SJSA1 (cell line): Measurements from ENCODE around the gene THSD4. TPM values are rescaled to one million over a fixed set of nuclear protein-coding genes. Genes with fewer than 3 reads are reported as not detected.

Experiments
- DNase-seq, 2 experiments: peaks; one replicate each; pipeline ENCODE4 v3.0.0-alpha.2; 2015 to 2020; ENCODE audit warnings: low spot score in 2 of 2, low read depth in 1 of 2
- H3K27ac ChIP-seq: fragments of 250-450 bp; sonication (Bioruptor Pico); 2 replicates; pipeline ENCODE4 v1.5.1; 2020; ENCODE audit warnings: mild to moderate bottlenecking, moderate library complexity
- H3K27me3 ChIP-seq: fragments of 250-450 bp; sonication (Bioruptor Pico); replicated peaks from 2 replicates; pipeline ENCODE4 v1.5.1; 2020; ENCODE audit warnings: mild to moderate bottlenecking, moderate library complexity
- H3K36me3 ChIP-seq: fragments of 250-450 bp; sonication (Bioruptor Pico); 2 replicates; pipeline ENCODE4 v1.5.1; 2020; ENCODE audit warnings: mild to moderate bottlenecking
- H3K4me1 ChIP-seq: fragments of 250-450 bp; sonication (Bioruptor Pico); replicated peaks from 2 replicates; pipeline ENCODE4 v1.6.1; 2021; ENCODE audit warnings: mild to moderate bottlenecking
- H3K4me3 ChIP-seq: fragments of 250-450 bp; sonication (Bioruptor Pico); 2 replicates; pipeline ENCODE4 v1.5.1; 2020; ENCODE audit warnings: mild to moderate bottlenecking
- H3K9me3 ChIP-seq: fragments of 250-450 bp; sonication (Bioruptor Pico); replicated peaks from 2 replicates; pipeline ENCODE4 v1.5.1; 2020; ENCODE audit warnings: mild to moderate bottlenecking
- total RNA-seq: library from RNA; depleted of rRNA; stranded (reverse); fragments of >200 nt; shearing (Covaris generic); gene quantifications from 2 replicates; pipeline ENCODE4 v1.2.3, GENCODE V29; 2014

Gene THSD4
- total RNA-seq, 1 experiment from 2014 or later: 14.6 TPM

DNA sequence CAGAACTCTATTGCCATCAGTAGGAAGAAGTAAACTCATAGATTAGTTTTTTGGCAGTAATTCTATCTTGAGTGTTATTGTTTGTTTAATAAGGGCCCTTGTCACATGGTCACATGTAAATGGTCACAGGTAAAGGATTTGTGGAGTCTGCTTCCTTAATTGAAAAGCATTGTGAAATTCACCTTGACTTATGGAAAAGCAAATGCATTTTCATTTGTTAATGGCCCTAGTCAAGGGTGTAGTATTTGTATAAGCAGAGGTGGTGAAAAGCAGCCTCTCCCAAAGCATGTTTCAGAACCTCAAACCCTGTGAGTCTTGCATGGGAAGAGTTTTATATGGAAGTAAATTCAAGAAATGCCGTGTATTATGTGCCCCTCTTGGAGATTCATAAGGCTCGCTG, 497.6 kb downstream of the THSD4 start:
- no peak for DNase-seq
- Histone ChIP-seq H3K27me3 (no peaks in the 10 kb centered on the region), H3K27ac (no peak overlapping the region), H3K4me1 (no peaks in the 10 kb centered on the region), H3K4me3 (no peak overlapping the region), H3K36me3 (no peaks in the 10 kb centered on the region), H3K9me3 (no peaks in the 10 kb centered on the region)

DNA sequence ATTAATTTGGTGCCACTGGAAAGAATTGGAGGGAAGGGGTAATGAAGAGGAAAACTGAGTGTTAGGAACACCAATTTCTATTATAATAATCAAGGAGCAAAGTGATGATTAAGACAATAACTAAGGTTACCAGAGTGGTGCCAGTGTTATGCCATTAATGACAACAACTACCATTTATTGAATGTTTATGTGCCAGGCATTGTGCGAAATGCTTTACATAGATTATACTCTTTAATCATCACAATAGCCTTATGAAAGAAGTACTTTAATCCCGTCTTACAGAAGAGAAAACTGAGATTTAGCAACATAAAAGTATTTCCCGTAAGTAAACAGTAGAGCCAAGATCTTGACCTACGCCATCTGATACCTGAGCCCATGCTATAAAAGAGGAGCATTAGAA, 507.8 kb downstream of the THSD4 start:
- Histone ChIP-seq H3K9me3 (no peaks in the 10 kb centered on the region), H3K4me1 (no peaks in the 10 kb centered on the region), H3K27ac (no peak overlapping the region), H3K4me3 (no peak overlapping the region), H3K27me3 (no peaks in the 10 kb centered on the region), H3K36me3 (no peaks in the 10 kb centered on the region)
- DNase-seq: no peak

DNA sequence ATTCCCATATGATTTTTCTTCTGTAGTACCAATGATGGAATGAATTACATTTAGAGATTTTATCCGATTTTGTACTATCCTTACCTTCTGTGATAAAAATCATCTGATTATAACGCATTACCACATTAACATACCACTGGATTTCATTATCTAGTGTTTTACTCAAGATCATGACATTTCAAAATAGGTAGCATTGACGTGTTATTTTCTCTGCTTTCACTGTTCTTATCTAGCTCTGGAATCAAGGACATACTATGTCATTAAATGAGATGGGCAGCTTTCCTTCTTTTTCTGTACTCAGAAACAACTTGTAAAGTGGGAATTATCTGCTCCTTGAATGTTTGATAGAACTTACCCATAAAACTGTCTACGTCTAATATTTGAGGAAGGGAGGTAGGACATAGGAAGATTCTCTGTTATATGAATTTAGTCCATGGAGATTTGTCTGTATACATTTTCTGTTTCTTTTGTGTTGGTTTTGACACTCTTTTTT, 511.4 kb downstream of the THSD4 start:
- Histone ChIP-seq H3K4me1 (peaks cover 5% of the 10 kb centered on the region; the same call in 1 of the 2 replicates), H3K9me3 (no peaks in the 10 kb centered on the region), H3K36me3 (no peaks in the 10 kb centered on the region), H3K4me3 (no peak overlapping the region), H3K27me3 (no peaks in the 10 kb centered on the region), H3K27ac (no peak overlapping the region)
- DNase-seq: no peak

DNA sequence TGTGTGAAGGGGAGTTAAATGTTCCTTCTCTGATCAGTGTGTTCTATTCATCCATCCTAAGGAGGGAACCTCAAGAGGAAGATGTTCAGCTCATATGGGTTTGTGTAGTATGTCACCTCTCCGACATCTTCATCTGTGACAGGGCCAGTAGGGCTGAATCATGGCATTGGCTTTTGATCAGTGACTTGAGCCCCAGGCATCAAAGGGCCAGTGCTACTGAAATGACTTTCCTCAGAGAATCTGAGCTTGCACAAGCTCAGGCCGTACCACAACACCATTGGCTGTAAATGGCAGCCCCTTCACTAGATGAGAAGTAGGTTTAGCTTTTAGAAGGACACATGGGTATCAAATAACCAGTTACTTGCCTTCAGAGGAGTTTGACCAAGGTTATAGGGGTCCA, 511.9 kb downstream of the THSD4 start:
- Histone ChIP-seq H3K9me3 (no peaks in the 10 kb centered on the region), H3K4me1 (peaks cover 5% of the 10 kb centered on the region; the same call in 1 of the 2 replicates), H3K27me3 (no peaks in the 10 kb centered on the region), H3K27ac (no peak overlapping the region), H3K36me3 (no peaks in the 10 kb centered on the region), H3K4me3 (no peak overlapping the region)
- no peak for DNase-seq

DNA sequence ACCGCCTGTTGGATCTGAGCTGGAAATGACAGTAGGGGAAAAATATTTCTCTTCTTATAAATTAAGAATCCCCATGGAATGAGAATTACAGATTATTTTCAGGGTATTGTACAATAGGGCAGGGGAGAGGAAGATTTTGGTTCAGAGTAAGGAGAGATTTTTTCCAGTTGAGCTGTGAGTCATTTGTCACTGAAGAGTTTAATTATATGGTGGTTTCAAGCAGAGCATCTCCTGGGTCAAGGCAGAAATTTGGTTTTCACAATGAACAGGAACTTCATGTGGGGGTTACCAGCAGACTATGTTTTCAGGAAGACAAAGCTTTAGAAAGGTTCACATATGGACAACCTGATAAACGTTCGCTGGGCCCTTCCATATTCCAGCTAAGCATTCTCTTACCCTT, 512.3 kb downstream of the THSD4 start:
- Histone ChIP-seq H3K27me3 (no peaks in the 10 kb centered on the region), H3K4me3 (no peak overlapping the region), H3K9me3 (no peaks in the 10 kb centered on the region), H3K36me3 (no peaks in the 10 kb centered on the region), H3K4me1 (peaks cover 10% of the 10 kb centered on the region), H3K27ac (no peak overlapping the region)
- no peak for DNase-seq

DNA sequence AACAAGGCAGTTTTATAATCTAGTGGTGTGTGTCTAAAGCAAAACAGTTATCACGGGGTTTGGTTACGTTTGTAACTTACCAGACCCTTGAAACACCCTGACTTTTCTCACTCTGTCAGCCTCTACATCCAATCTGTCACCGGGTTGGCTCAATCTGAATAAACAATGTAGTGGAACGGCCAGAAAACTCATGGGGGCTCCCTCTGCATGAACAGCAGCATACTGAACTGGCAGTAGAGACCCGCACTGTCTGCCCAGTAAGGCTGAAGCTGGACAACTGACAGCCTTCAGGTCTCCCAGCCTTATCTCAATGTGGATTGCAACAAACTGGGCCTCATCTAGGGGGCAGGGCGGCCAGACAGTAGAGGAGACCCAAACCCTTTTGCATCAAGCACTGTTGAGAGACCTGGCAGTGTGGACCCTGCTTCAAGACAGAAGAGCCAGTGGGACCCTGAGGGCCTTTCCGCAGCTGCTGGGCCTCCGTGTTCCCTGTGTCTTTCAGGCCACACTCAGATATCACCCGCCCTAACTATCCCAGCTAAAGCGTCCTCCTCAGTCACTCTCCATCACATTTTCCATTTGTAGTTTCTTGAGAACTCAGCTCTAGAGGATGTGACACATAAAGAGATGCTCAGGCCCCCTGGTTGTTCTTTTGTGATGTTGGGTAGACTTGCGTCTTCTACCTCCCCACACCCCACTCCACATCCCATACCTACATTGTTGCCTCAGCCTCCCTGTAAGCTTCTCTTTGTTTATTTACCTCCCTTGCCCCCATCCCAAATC, 513.9 kb downstream of the THSD4 start:
- no peaks in the 10 kb centered on the region for H3K36me3 ChIP-seq
- no peaks in the 10 kb centered on the region for H3K27me3 ChIP-seq
- peaks cover 15% of the 10 kb centered on the region for H3K4me1 ChIP-seq
- no peaks in the 10 kb centered on the region for H3K9me3 ChIP-seq
- H3K4me3 ChIP-seq: no peak overlapping the region
- DNase-seq: no peak
- H3K27ac ChIP-seq: no peak overlapping the region

DNA sequence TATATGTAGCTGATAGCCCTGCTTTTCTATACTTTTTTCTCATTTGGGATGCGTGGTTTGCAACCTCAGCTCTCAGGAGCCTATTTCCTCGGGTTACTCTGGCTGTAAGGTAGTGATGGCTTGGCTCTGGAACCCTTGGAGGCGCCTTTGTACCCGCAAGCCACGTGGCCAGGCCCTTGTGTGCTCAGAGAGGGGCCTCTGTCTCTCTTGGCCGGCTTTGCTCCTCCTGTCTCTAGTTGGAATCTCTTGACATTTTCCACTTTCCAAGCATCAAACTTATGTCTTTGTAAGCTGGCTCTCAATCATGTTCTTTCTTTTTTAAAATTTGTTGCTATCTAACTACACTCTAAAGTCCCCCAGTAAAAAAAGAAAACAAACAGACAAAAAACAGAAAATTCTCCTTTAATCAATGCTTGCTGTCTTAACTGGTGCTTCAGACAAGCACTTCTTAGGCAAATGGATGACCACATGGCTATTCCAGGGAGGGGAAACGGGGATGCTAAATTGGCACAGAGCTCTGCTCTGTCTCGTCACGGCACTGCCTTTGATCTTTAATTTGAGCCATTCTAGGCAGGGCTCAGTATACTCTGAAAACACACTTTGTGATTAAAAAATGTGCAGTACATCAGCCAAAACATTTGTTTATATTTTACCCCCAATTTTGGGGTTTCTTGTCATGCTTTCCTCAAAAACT, 514.7 kb downstream of the THSD4 start:
- Histone ChIP-seq H3K4me1 (peaks cover 22% of the 10 kb centered on the region), H3K27ac (no peak overlapping the region), H3K4me3 (no peak overlapping the region), H3K9me3 (no peaks in the 10 kb centered on the region), H3K27me3 (no peaks in the 10 kb centered on the region), H3K36me3 (no peaks in the 10 kb centered on the region)
- no peak for DNase-seq

DNA sequence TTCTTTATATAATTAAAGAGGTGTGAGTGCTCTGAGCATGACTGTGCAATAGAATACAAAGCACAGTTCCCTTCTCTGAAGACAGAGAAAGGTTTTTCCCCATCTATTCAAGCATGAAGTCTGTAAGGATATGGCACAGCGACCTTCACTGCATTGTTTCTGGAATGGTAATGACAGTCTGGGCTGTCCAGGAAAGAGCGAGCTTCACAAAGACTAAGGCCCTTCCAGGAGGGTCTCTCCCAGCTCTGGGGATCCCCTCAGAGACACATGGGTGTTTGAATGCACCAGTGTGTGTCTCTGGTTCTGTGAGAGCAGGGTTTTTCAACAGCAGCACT, 515.2 kb downstream of the THSD4 start:
- Histone ChIP-seq H3K27me3 (no peaks in the 10 kb centered on the region), H3K4me1 (peaks cover 27% of the 10 kb centered on the region), H3K4me3 (no peak overlapping the region), H3K36me3 (no peaks in the 10 kb centered on the region), H3K9me3 (no peaks in the 10 kb centered on the region), H3K27ac (no peak overlapping the region)
- DNase-seq: peak in 1 of 2 experiments; percentile 14

DNA sequence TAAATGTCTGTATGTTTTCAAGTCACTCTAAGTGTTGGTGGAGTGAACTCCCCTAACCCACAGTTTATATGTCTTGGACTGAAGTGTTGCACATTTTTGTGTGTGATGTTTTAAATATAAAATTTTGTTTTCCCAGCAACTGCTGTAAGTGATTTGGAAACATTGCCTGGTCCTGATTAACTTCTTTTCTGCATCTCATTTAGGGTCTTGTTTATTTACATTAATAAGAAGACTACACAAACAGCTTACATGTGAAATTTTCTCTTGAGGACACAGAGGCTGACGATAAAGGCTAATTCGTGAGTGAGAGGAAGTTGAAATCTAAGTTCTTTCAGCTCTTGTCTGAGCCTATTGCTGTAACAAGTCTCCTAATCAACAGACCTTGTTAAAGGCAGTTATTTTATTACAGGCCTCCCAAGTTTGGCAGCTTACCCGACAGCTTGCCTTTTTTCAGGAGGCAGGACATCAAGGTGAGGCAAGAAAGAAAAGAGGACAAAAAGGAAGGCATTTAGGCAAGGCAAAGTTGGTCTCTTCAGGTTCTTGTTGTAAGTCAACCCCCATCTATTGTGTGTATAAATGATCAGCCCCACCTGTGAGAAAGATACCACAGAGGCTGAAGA, 517.4 kb downstream of the THSD4 start:
- Histone ChIP-seq H3K4me3 (no peak overlapping the region), H3K36me3 (no peaks in the 10 kb centered on the region), H3K9me3 (no peaks in the 10 kb centered on the region), H3K27me3 (no peaks in the 10 kb centered on the region), H3K27ac (no peak overlapping the region), H3K4me1 (peaks cover 30% of the 10 kb centered on the region)
- DNase-seq: peak in 1 of 2 experiments; percentile 14

DNA sequence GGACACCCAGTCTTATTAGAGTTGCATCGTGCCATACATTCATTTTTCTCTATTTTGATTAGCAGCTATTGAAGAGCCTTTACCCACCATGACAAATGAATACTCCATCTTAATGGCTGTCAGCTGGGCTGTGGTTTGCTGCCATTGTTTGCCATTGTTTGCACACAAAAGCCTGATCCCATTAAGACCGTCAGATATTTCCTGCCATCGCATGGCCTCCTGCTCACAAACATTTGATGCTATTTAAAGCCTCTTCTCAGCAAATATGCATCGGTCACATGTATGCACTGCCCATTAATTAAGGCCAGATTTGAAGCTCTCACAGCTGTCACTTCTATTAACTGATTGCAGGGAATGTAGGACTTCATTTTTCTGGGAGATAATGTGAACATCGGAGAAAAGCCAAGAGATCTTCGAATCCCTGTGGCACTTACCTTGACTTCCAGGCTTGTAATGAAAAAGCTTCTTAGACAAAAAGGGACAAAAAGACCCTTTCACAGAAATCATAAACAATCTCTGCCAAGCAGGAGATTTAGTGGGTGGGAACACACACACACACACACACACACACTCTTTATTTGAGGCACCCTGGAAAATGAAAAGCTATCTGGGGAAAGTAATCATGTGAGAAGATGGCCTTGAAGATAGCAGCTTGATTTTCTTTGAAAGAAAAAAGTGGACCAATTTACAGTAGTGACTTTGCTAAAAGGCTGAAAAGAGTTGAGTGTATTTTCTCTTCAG, 519.7 kb downstream of the THSD4 start:
- H3K27me3 ChIP-seq: no peaks in the 10 kb centered on the region
- no peaks in the 10 kb centered on the region for H3K9me3 ChIP-seq
- no peaks in the 10 kb centered on the region for H3K36me3 ChIP-seq
- DNase-seq: peak; percentile 66 to 77
- peaks cover 28% of the 10 kb centered on the region for H3K4me1 ChIP-seq
- H3K27ac ChIP-seq: peak overlapping the region; percentile 41
- H3K4me3 ChIP-seq: no peak overlapping the region

DNA sequence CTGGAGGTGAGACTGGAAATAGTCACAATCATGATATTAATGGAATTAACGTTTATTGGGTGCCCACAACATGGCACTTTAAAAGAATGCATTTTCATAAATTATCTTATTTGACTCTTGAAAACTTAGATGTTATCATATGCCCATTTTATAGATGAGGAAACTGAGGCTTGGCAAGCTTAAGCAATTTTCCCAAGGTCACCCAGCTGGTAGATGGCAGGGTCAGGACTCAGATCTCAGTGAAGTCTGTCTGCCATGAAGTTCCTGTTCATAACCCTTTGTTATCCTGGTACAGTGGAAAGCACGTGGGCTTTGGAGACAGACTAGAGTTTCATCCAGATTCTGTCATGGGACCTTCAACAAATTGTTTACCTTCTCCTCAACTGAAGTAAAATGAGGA, 520.5 kb downstream of the THSD4 start:
- no peaks in the 10 kb centered on the region for H3K9me3 ChIP-seq
- no peaks in the 10 kb centered on the region for H3K27me3 ChIP-seq
- no peak overlapping the region; the same call in 1 of the 2 replicates for H3K27ac ChIP-seq
- H3K36me3 ChIP-seq: no peaks in the 10 kb centered on the region
- DNase-seq: no peak
- H3K4me1 ChIP-seq: peaks cover 25% of the 10 kb centered on the region
- no peak overlapping the region for H3K4me3 ChIP-seq

DNA sequence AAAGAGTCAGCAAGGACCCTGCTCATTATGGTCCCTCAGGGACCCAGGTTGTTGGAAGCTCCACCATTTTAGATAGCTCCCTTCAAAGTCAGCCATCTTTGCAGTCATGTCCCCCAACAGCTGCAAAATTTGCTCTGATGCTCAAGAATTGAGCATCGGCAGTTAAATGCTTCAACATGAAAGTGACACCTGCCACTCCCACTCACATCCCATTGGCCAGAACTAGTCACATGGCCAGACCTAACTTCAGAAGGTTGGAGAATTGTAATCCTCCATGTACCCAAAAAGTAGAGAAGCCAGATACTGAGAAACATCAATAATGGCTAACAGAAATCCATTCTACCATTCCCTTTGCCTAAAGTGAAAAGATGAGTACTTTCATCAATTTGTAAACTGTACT, 523.6 kb downstream of the THSD4 start:
- Histone ChIP-seq H3K36me3 (no peaks in the 10 kb centered on the region), H3K4me1 (peaks cover 17% of the 10 kb centered on the region), H3K27me3 (no peaks in the 10 kb centered on the region), H3K27ac (no peak overlapping the region), H3K4me3 (no peak overlapping the region), H3K9me3 (no peaks in the 10 kb centered on the region)
- DNase-seq: no peak

DNA sequence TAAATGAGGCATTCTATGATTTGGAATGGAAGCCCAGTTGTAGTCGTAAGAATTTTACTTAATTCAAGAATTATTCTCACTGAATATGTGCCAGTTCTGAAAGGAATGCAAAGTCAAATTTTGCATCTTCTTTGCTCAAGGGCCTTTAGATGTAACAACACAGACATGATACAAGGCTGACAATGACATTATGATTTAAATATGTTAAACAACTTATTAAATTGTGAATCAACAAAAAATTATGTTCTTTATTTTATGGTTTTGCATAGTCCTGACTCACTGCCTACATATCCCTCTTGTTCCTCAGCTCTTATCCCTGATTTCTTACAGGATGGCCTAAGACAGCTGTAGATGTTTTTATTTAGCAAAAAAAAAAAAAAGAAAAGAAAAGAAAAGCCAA, 524.2 kb downstream of the THSD4 start:
- Histone ChIP-seq H3K27me3 (no peaks in the 10 kb centered on the region), H3K4me3 (no peak overlapping the region), H3K27ac (no peak overlapping the region), H3K4me1 (peaks cover 13% of the 10 kb centered on the region), H3K36me3 (no peaks in the 10 kb centered on the region), H3K9me3 (no peaks in the 10 kb centered on the region)
- no peak for DNase-seq
